IMR-90 (cell line): ENCODE results near the gene CARD14. TPM values are rescaled to one million over a fixed set of nuclear protein-coding genes. Genes with fewer than 3 reads are reported as not detected.

ENCODE experiments used
- ATAC-seq: fragments of 200-7000 bp; cut with Tn5 transposase; 2 replicates; pipeline ENCODE4 v1.9.1; 2020; ENCODE audit warnings: low read depth, mild to moderate bottlenecking, moderate library complexity
- BruUV-seq: library from RNA; stranded (reverse); fragments of 400-500 nt; replicated peaks from 2 replicates; lab custom pipeline; 2021; lab: Mats Ljungman, UMichigan
- CTCF ChIA-PET: fragments of 300-600 bp; formaldehyde crosslinking; extraction: SDS; loops from one replicate; lab custom pipeline; 2021; ENCODE audit warnings: antibody characterized with exemption; lab: Yijun Ruan, JAX
- POLR2A ChIA-PET: fragments of 300-600 bp; sonication (Branson Sonifier 250); formaldehyde crosslinking; loops from one replicate; lab custom pipeline; 2022; ENCODE audit warnings: antibody characterized with exemption; ENCODE audit not compliant: unreplicated experiment; lab: Charles Lee
- DNase-seq: peaks from one replicate; pipeline ENCODE4 v3.0.0; 2013
- H2AFZ ChIP-seq: replicated peaks from 2 replicates; pipeline ENCODE3; 2013; ENCODE audit warnings: low read length, mild to moderate bottlenecking; ENCODE audit not compliant: poor library complexity
- H2AK5ac ChIP-seq: 2 replicates; pipeline ENCODE4 v1.6.1; 2013; ENCODE audit warnings: low read depth, low read length, inconsistent platforms
- H2AK9ac ChIP-seq: replicated peaks from 2 replicates; pipeline ENCODE3; 2013; ENCODE audit warnings: mild to moderate bottlenecking, low read depth, low read length, moderate library complexity; ENCODE audit not compliant: poor library complexity
- H2BK120ac ChIP-seq: 2 replicates; pipeline ENCODE4 v1.6.1; 2013; ENCODE audit warnings: low read depth, low read length, inconsistent platforms
- H2BK15ac ChIP-seq: 3 replicates; pipeline ENCODE4 v1.6.1; 2013; ENCODE audit warnings: low read depth, low read length, inconsistent platforms
- H2BK20ac ChIP-seq: 2 replicates; pipeline ENCODE4 v1.6.1; 2013; ENCODE audit warnings: low read depth, mild to moderate bottlenecking, inconsistent platforms, low read length, moderate library complexity
- H2BK5ac ChIP-seq: 2 replicates; pipeline ENCODE4 v1.6.1; 2013; ENCODE audit warnings: mild to moderate bottlenecking, low read depth, low read length, inconsistent platforms; ENCODE audit not compliant: poor library complexity, severe bottlenecking
- H3K14ac ChIP-seq: replicated peaks from 2 replicates; pipeline ENCODE4 v1.6.1; 2013; ENCODE audit warnings: low read depth, low read length, inconsistent platforms
- H3K18ac ChIP-seq: 2 replicates; pipeline ENCODE4 v1.6.1; 2013; ENCODE audit warnings: low read depth, low read length, control low read depth
- H3K23ac ChIP-seq: 2 replicates; pipeline ENCODE4 v1.6.1; 2013; ENCODE audit warnings: low read depth, low read length, inconsistent platforms
- H3K27ac ChIP-seq: 2 replicates; pipeline ENCODE4 v1.5.1; 2013; ENCODE audit warnings: mild to moderate bottlenecking, control low read depth, low read length; ENCODE audit not compliant: insufficient read depth
- H3K27me3 ChIP-seq: 2 replicates; pipeline ENCODE4 v1.6.1; 2013; ENCODE audit warnings: low read length; ENCODE audit not compliant: control insufficient read depth, insufficient read depth
- H3K36me3 ChIP-seq: 2 replicates; pipeline ENCODE4 v1.6.1; 2013; ENCODE audit warnings: low read length, mixed read lengths; ENCODE audit not compliant: control insufficient read depth, insufficient read depth
- H3K4ac ChIP-seq: 2 replicates; pipeline ENCODE4 v1.6.1; 2013; ENCODE audit warnings: low read depth, low read length, inconsistent platforms
- H3K4me1 ChIP-seq: 2 replicates; pipeline ENCODE4 v1.6.1; 2013; ENCODE audit warnings: low read length, mixed read lengths; ENCODE audit not compliant: control insufficient read depth, insufficient read depth
- H3K4me2 ChIP-seq: 2 replicates; pipeline ENCODE4 v1.6.1; 2013; ENCODE audit warnings: low read depth, mild to moderate bottlenecking, control low read depth, low read length, moderate library complexity
- H3K4me3 ChIP-seq: 2 replicates; pipeline ENCODE4 v1.5.1; 2013; ENCODE audit warnings: low read depth, mild to moderate bottlenecking, control low read depth, low read length, moderate library complexity; ENCODE audit not compliant: insufficient read depth
- H3K56ac ChIP-seq: 2 replicates; pipeline ENCODE4 v1.6.1; 2013; ENCODE audit warnings: low read length, inconsistent platforms; ENCODE audit not compliant: insufficient read depth; ENCODE audit errors: extremely low read depth
- H3K79me1 ChIP-seq, 2 experiments: 2 replicates each; pipeline ENCODE4 v1.6.1; 2013; ENCODE audit warnings: low read length in 2 of 2, inconsistent platforms in 1 of 2, low read depth in 1 of 2
- H3K9ac ChIP-seq: 2 replicates; pipeline ENCODE4 v1.6.1; 2013; ENCODE audit warnings: low read depth, low read length, control low read depth
- H3K9me1 ChIP-seq: 2 replicates; pipeline ENCODE4 v1.6.1; 2013; ENCODE audit warnings: low read length, inconsistent platforms; ENCODE audit not compliant: insufficient read depth
- H3K9me3 ChIP-seq: 2 replicates; pipeline ENCODE4 v1.6.1; 2013; ENCODE audit warnings: low read length; ENCODE audit not compliant: control insufficient read depth, insufficient read depth
- H4K20me1 ChIP-seq: 2 replicates; pipeline ENCODE4 v1.6.1; 2013; ENCODE audit warnings: low read length, inconsistent platforms; ENCODE audit not compliant: insufficient read depth
- H4K5ac ChIP-seq: 2 replicates; pipeline ENCODE4 v1.6.1; 2013; ENCODE audit warnings: mild to moderate bottlenecking, low read depth, low read length, control low read depth
- H4K8ac ChIP-seq, 2 experiments: 2 replicates each; pipeline ENCODE4 v1.6.1; 2013; ENCODE audit warnings: low read depth in 2 of 2, low read length in 2 of 2, control low read depth in 1 of 2, inconsistent platforms in 1 of 2
- H4K91ac ChIP-seq: 2 replicates; pipeline ENCODE4 v1.6.1; 2013; ENCODE audit warnings: low read depth, low read length, inconsistent platforms; ENCODE audit not compliant: insufficient read depth
- BHLHE40 ChIP-seq: fragments of 150-350 bp; IDR thresholded peaks from 2 replicates; pipeline ENCODE4 v1.6.1; 2016; ENCODE audit warnings: mild to moderate bottlenecking, low read depth, low read length
- FOS ChIP-seq: fragments of 150-350 bp; IDR thresholded peaks from 2 replicates; pipeline ENCODE4 v1.6.1; 2016; ENCODE audit warnings: low read depth, low read length
- RAD21 ChIP-seq: IDR thresholded peaks from 2 replicates; pipeline ENCODE4 v1.6.1; 2012; ENCODE audit warnings: low read length, improper control_type of control experiment
- WGBS, 2 experiments: methylation state at CpG; one replicate each; pipeline versions ENCODE4 v1.1.5 to v1.1.7; 2013; ENCODE audit warnings: missing lambda C conversion rate in 2 of 2; ENCODE audit not compliant: insufficient read length in 1 of 2; ENCODE audit errors: extremely low coverage in 2 of 2; 5-methylcytosine and 5-hydroxymethylcytosine counted together
- dilution Hi-C: fragments of 300-500 bp; cut with HindIII; formaldehyde crosslinking; loops from one replicate; pipeline ENCODE4 v1.14.3; 2018; ENCODE audit warnings: low sequenced_read_pairs; ENCODE audit not compliant: unreplicated experiment
- in situ Hi-C: fragments of 300-500 bp; cut with MboI; formaldehyde crosslinking; loops from 3 replicates; pipeline ENCODE4 v1.14.3; 2019; ENCODE audit warnings: low sequenced_read_pairs, inconsistent platforms, mixed read lengths
- intact Hi-C: fragments of 100-400 bp; cut with micrococcal nuclease; formaldehyde crosslinking; loops from 2 replicates; pipeline ENCODE4 v1.10.0; 2022
- polyA plus RNA-seq, 3 experiments: library from polyadenylated mRNA; depleted of rRNA; stranded (reverse); fragments of >200 nt; gene quantifications; 2 replicates each; pipeline ENCODE4 v1.2.3, GENCODE V29; 2012; ENCODE audit warnings: low replicate concordance in 1 of 3
- total RNA-seq: library from RNA; depleted of rRNA; stranded (reverse); fragments of >200 nt; gene quantifications from 2 replicates; pipeline ENCODE4 v1.2.3, GENCODE V29; 2012

Gene CARD14
- total and polyA plus RNA-seq, 2 of the 4 experiments (the other 2 are of a cell fraction) = not detected

GRCh38 chr17:80191192-80191591, 21.4 kb downstream of the CARD14 start:
- no peaks in the 10 kb centered on the region for H4K20me1 ChIP-seq
- no peak overlapping the region for H2AFZ ChIP-seq
- H3K9me3 ChIP-seq = no peaks in the 10 kb centered on the region
- H3K4me1 ChIP-seq = peaks cover 6% of the 10 kb centered on the region
- BruUV-seq = no TSS peak
- no peak overlapping the region for H2AK9ac ChIP-seq
- no peak overlapping the region for H4K91ac ChIP-seq
- in situ Hi-C loops (no loop called here), dilution Hi-C loops (no loop called here), intact Hi-C loops (no loop called here)
- no peaks in the 10 kb centered on the region for H3K36me3 ChIP-seq
- H2BK20ac ChIP-seq = no peak overlapping the region
- no peak overlapping the region for H4K5ac ChIP-seq
- CTCF ChIA-PET = no interaction called here
- no peak overlapping the region for H2BK120ac ChIP-seq
- H3K56ac ChIP-seq = no peak overlapping the region
- H3K9ac ChIP-seq = no peak overlapping the region
- H3K27ac ChIP-seq = no peak overlapping the region
- no peak for ATAC-seq
- H3K18ac ChIP-seq = no peak overlapping the region
- no peak overlapping the region for H3K4me3 ChIP-seq
- POLR2A ChIA-PET = no interaction called here
- H3K27me3 ChIP-seq = peaks cover 25% of the 10 kb centered on the region
- H3K4me2 ChIP-seq = no peak overlapping the region
- H3K14ac ChIP-seq = no peak overlapping the region
- H3K79me1 ChIP-seq = no peaks in the 10 kb centered on the region
- DNase-seq = no peak
- WGBS, 2 experiments = 81% methylated on average over 8 of the region's 20 CpGs; no CpG with 5 or more reads in 1 of the 2 experiments
- no peak overlapping the region for H2BK15ac ChIP-seq
- H2AK5ac ChIP-seq = no peak overlapping the region
- H3K9me1 ChIP-seq = no peaks in the 10 kb centered on the region; the same call in 1 of the 2 replicates
- H4K8ac ChIP-seq = no peak overlapping the region
- no peak overlapping the region for H3K23ac ChIP-seq
- TF ChIP-seq RAD21 = no peak
- TF ChIP-seq BHLHE40 = no peak
- TF ChIP-seq FOS = no peak
- H3K4ac ChIP-seq = no peak overlapping the region
- H2BK5ac ChIP-seq = no peak overlapping the region
